ENCODE results near the gene PPP2R5C. TPM values are rescaled to one million over a fixed set of nuclear protein-coding genes. Genes with fewer than 3 reads are reported as not detected.

Gene PPP2R5C
- polyA plus RNA-seq, 1 donor from 2014 or later, result 111 TPM

DNA sequence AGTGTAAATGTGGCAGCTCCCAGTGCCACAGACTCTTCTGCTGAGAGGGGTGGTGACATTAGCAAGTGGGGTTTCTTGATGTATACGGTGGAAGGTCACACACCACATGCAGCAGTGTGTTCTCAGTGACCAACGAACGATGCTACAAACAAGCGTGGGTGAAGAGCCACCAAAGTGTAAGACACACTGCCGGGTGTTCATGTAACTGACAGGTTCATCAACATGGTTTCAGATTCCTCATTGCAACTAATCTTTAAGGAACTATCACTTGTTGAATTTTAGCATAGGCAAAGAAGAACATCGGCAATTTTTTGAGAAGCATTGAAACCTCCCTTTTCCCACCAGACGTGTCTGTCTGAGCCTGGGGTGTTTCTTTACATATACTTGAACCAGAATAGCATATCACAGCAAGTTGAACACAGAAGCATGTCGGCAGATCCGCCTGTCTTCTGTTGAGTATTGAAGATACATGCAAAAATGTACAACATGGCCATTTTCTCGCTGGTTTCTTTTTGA lies 58.8 kb downstream of the PPP2R5C start:
- H3K36me3 ChIP-seq (ENCODE audit: insufficient read depth, low read length), result no peaks in the 10 kb centered on the region
- H3K27me3 ChIP-seq (ENCODE audit: insufficient read depth, low read depth, low read length), result no peaks in the 10 kb centered on the region
- no peak overlapping the region for H3K4me3 ChIP-seq (ENCODE audit: low read length)
- H3F3A ChIP-seq (ENCODE audit: insufficient read depth, low read length, poor library complexity, severe bottlenecking), result peaks cover 3% of the 10 kb centered on the region
- no peak overlapping the region for H3K27ac ChIP-seq (ENCODE audit: low read length)
- H2AFZ ChIP-seq (ENCODE audit: low read depth, low read length), result no peak overlapping the region
- no peaks in the 10 kb centered on the region for H3K9me2 ChIP-seq (ENCODE audit: insufficient read depth, low read length)
- H4K20me1 ChIP-seq (ENCODE audit: insufficient read depth), result no peaks in the 10 kb centered on the region
- H3K4me2 ChIP-seq (ENCODE audit: low read length), result no peak overlapping the region
- no peak overlapping the region for H3K9ac ChIP-seq (ENCODE audit: low read length)
- peaks cover 78% of the 10 kb centered on the region for H3K79me2 ChIP-seq (replicated peaks; ENCODE audit: insufficient read depth, low read length)
- TF ChIP-seq EZH2 (IDR thresholded peaks at IDR 0.05; ENCODE audit: borderline replicate concordance, insufficient read depth, low read length, poor library complexity, severe bottlenecking), result no peak
- TF ChIP-seq RAD21 (conservative IDR thresholded peaks at IDR 0.05), result no peak
- TF ChIP-seq TAF1 (IDR thresholded peaks at IDR 0.05; ENCODE audit: low read depth), result no peak
- TF ChIP-seq POLR2AphosphoS5 (IDR thresholded peaks at IDR 0.05), result no peak
- TF ChIP-seq MXI1 (conservative IDR thresholded peaks at IDR 0.05; ENCODE audit: poor library complexity, severe bottlenecking), result no peak
- no peak for TF ChIP-seq EP300 (conservative IDR thresholded peaks at IDR 0.05; ENCODE audit: poor library complexity, severe bottlenecking)
- no peak for TF ChIP-seq SMC3 (conservative IDR thresholded peaks at IDR 0.05; ENCODE audit: poor library complexity)
- TF ChIP-seq, protein P1, sequence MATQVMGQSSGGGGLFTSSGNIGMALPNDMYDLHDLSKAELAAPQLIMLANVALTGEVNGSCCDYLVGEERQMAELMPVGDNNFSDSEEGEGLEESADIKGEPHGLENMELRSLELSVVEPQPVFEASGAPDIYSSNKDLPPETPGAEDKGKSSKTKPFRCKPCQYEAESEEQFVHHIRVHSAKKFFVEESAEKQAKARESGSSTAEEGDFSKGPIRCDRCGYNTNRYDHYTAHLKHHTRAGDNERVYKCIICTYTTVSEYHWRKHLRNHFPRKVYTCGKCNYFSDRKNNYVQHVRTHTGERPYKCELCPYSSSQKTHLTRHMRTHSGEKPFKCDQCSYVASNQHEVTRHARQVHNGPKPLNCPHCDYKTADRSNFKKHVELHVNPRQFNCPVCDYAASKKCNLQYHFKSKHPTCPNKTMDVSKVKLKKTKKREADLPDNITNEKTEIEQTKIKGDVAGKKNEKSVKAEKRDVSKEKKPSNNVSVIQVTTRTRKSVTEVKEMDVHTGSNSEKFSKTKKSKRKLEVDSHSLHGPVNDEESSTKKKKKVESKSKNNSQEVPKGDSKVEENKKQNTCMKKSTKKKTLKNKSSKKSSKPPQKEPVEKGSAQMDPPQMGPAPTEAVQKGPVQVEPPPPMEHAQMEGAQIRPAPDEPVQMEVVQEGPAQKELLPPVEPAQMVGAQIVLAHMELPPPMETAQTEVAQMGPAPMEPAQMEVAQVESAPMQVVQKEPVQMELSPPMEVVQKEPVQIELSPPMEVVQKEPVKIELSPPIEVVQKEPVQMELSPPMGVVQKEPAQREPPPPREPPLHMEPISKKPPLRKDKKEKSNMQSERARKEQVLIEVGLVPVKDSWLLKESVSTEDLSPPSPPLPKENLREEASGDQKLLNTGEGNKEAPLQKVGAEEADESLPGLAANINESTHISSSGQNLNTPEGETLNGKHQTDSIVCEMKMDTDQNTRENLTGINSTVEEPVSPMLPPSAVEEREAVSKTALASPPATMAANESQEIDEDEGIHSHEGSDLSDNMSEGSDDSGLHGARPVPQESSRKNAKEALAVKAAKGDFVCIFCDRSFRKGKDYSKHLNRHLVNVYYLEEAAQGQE (IDR thresholded peaks at IDR 0.05; ENCODE audit: borderline replicate concordance), result no peak
- TF ChIP-seq, protein P2, sequence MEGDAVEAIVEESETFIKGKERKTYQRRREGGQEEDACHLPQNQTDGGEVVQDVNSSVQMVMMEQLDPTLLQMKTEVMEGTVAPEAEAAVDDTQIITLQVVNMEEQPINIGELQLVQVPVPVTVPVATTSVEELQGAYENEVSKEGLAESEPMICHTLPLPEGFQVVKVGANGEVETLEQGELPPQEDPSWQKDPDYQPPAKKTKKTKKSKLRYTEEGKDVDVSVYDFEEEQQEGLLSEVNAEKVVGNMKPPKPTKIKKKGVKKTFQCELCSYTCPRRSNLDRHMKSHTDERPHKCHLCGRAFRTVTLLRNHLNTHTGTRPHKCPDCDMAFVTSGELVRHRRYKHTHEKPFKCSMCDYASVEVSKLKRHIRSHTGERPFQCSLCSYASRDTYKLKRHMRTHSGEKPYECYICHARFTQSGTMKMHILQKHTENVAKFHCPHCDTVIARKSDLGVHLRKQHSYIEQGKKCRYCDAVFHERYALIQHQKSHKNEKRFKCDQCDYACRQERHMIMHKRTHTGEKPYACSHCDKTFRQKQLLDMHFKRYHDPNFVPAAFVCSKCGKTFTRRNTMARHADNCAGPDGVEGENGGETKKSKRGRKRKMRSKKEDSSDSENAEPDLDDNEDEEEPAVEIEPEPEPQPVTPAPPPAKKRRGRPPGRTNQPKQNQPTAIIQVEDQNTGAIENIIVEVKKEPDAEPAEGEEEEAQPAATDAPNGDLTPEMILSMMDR (IDR thresholded peaks at IDR 0.05; ENCODE audit: poor library complexity, severe bottlenecking), result no peak
- H3K9me3 ChIP-seq (ENCODE audit: low read length), result no peaks in the 10 kb centered on the region

DNA sequence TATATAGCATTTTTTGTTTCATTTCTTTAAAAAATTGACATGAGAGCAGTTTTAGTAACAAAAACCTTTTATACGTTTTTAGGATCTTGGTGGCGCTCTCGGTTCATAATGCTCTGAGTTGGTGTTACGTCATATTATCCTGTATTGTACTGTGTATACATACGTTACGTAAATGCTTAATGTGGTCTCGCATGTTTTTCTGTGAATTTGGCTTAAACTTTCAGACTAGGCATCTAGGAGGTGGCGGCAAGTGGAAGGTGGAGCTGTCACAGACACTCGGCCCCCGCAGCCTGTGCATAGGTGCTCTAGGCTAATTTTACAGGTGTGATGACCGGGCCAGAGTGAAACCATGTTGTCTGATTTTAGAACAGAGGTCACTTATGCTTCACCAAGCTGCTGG lies 60.0 kb downstream of the PPP2R5C start:
- Histone ChIP-seq H3F3A (ENCODE audit: insufficient read depth, low read length, poor library complexity, severe bottlenecking) (no peaks in the 10 kb centered on the region), H3K9me2 (ENCODE audit: insufficient read depth, low read length) (no peaks in the 10 kb centered on the region), H3K9me3 (ENCODE audit: low read length) (peaks cover 3% of the 10 kb centered on the region), H3K27ac (ENCODE audit: low read length) (no peak overlapping the region), H2AFZ (ENCODE audit: low read depth, low read length) (no peak overlapping the region), H3K79me2 (replicated peaks; ENCODE audit: insufficient read depth, low read length) (peaks cover 84% of the 10 kb centered on the region), H3K36me3 (ENCODE audit: insufficient read depth, low read length) (no peaks in the 10 kb centered on the region), H3K4me3 (ENCODE audit: low read length) (no peak overlapping the region), H3K9ac (ENCODE audit: low read length) (no peak overlapping the region), H4K20me1 (ENCODE audit: insufficient read depth) (no peaks in the 10 kb centered on the region), H3K4me2 (ENCODE audit: low read length) (no peak overlapping the region), H3K27me3 (ENCODE audit: insufficient read depth, low read depth, low read length) (no peaks in the 10 kb centered on the region)
- no peak for TF ChIP-seq POLR2AphosphoS5 (IDR thresholded peaks at IDR 0.05)
- TF ChIP-seq RAD21 (conservative IDR thresholded peaks at IDR 0.05), result no peak

DNA sequence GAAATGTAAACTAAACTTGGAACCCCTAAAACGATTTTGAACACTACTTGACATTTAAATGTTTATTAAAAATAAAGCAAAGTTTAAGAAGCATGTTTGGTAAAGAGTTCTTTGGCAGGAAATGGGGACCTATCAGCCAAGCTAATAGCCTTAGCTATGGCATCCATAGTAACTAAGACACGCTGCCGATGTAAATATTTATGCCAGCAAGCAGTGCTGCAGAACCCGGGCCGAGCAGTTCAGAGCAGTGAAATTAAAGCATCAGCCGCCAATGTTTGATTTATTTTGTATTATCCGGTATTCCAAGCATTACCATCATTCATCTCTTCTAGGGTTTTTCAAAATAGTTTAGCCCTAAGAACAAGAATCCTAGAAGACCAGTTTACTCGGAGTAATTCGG lies 61.6 kb downstream of the PPP2R5C start:
- Histone ChIP-seq H3K9me3 (ENCODE audit: low read length) (peaks cover 3% of the 10 kb centered on the region), H3K27me3 (ENCODE audit: insufficient read depth, low read depth, low read length) (no peaks in the 10 kb centered on the region), H3F3A (ENCODE audit: insufficient read depth, low read length, poor library complexity, severe bottlenecking) (no peaks in the 10 kb centered on the region), H3K4me2 (ENCODE audit: low read length) (no peak overlapping the region), H2AFZ (ENCODE audit: low read depth, low read length) (no peak overlapping the region), H3K4me3 (ENCODE audit: low read length) (no peak overlapping the region), H3K9ac (ENCODE audit: low read length) (no peak overlapping the region), H3K36me3 (ENCODE audit: insufficient read depth, low read length) (no peaks in the 10 kb centered on the region), H3K9me2 (ENCODE audit: insufficient read depth, low read length) (no peaks in the 10 kb centered on the region), H3K79me2 (replicated peaks; ENCODE audit: insufficient read depth, low read length) (peaks cover 80% of the 10 kb centered on the region), H4K20me1 (ENCODE audit: insufficient read depth) (no peaks in the 10 kb centered on the region), H3K27ac (ENCODE audit: low read length) (no peak overlapping the region)
- TF ChIP-seq MXI1 (conservative IDR thresholded peaks at IDR 0.05; ENCODE audit: poor library complexity, severe bottlenecking) (no peak), EP300 (conservative IDR thresholded peaks at IDR 0.05; ENCODE audit: poor library complexity, severe bottlenecking) (no peak), POLR2AphosphoS5 (IDR thresholded peaks at IDR 0.05) (no peak), TAF1 (IDR thresholded peaks at IDR 0.05; ENCODE audit: low read depth) (no peak), SMC3 (conservative IDR thresholded peaks at IDR 0.05; ENCODE audit: poor library complexity) (no peak), RAD21 (conservative IDR thresholded peaks at IDR 0.05) (no peak), EZH2 (IDR thresholded peaks at IDR 0.05; ENCODE audit: borderline replicate concordance, insufficient read depth, low read length, poor library complexity, severe bottlenecking) (no peak)
- TF ChIP-seq, protein P1 (IDR thresholded peaks at IDR 0.05; ENCODE audit: borderline replicate concordance), result no peak
- TF ChIP-seq, protein P2 (IDR thresholded peaks at IDR 0.05; ENCODE audit: poor library complexity, severe bottlenecking), result no peak
